Right forelimb (tissue), 1 donor: ENCODE results near the gene LSM12.

ENCODE experiments used
- DNase-seq: peaks from one replicate; pipeline ENCODE4 v3.0.0-alpha.2; 2018

Gene LSM12

DNA sequence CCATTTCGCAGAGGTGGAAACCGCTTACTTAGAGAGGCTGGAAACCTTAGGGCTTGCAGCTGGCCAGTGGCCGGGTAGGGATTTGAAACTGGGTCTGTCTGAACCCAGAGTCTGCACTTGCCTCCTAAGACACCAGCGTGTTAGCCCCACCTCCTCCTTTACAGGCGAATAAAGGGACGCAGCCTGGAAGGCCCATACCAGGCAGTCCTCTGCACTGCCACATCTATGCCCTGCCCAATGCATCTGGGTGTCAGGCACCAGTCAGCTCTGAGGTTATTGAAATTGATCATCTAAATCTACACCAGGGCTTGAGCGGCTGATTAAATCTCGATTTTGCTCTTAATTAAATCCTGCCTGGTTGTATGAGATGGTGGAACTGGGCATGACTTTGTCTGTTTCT, 82.0 kb downstream of the LSM12 start:
- DNase-seq = no peak
